ENCODE data around the gene IFT43. TPM values are rescaled to one million over a fixed set of nuclear protein-coding genes. Genes with fewer than 3 reads are reported as not detected.

The IFT43 gene
- 26.4 and 37.0 TPM in 2 replicates for total RNA-seq (2014; rRNA removed; shearing (Covaris generic))

GRCh38 chr14:75985618-75986438, at the start of gene IFT43:
IFT43 (plus strand) TSS chr14:75985763; CDS start chr14:75985787, 24 bp downstream.

GRCh38 chr14:75981426-75982265, 3.9 kb upstream of the IFT43 start, which contains the start of gene TGFB3:
TGFB3 (minus strand) TSS chr14:75981995; CDS start chr14:75980893, 1,102 bp downstream.

Other genes with a start within 250 kb of the IFT43 start
- 2.4 and 2.5 TPM in 2 replicates for gene TGFB3, start 3.8 kb upstream of the IFT43 start, total RNA-seq (2014; rRNA removed; shearing (Covaris generic))
- 23.4 and 32.5 TPM in 2 replicates for gene GPATCH2L, start 166.2 kb downstream of the IFT43 start, total RNA-seq (2014; rRNA removed; shearing (Covaris generic))